ENCODE data around the gene WFDC1. TPM values are rescaled to one million over a fixed set of nuclear protein-coding genes. Genes with fewer than 3 reads are reported as not detected.

WFDC1 gene
- total RNA-seq, 2 donors from 2014 or later: 0.59 to 3.3 TPM

DNA sequence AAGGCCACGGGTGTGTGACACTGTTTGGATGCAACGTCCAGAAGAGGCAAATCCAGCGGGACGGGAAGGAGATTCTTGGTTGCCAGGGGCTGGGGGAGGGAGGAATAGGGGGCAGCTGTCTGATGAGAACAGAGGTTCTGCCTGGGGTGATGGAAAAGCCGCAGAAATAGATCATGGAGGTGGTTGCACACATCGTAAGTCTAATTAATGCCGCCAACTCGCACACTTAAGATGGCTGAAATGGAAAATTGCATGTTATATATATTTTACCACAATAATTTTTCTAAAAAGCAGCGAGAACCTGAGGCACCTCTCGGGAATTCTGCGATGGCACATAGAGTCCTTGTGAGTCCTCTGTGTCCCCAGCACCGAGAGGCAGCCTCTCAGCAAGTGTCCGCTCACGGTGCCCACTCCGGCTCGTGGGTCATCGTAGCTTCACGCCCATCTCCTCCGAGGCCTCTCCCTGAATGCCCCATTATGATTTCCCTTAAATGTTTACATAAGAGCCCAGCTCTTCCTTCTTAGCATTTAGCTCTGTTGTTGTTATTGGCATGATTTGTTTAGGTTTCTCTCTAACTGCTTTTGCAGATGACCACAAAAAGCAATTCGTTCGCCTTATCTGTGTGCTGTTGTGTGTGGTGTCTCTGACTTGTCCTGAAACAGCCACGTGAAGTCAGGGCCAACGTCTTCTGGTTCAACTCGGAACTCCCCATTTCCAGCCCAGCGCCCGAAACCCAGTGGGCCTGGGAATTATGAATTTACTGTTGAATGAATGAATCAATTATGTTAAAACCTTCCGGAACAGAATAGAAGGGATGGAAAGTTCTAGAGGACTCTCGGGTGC lies 7.7 kb downstream of the WFDC1 start:
- Histone ChIP-seq H3K27ac (peak overlapping the region; percentile 42 to 61), H3K9me3 (no peaks in the 10 kb centered on the region), H3K36me3 (no peaks in the 10 kb centered on the region), H3K4me3 (no peak overlapping the region), H3K4me1 (peaks cover 0 to 6% of the 10 kb centered on the region in 2 donors), H3K27me3 (no peaks in the 10 kb centered on the region)
- TF ChIP-seq CTCF (IDR thresholded peaks at IDR 0.05): no peak
- no peak for DNase-seq (ENCODE audit: low spot score)

- no peak for TF ChIP-seq CTCF (IDR thresholded peaks at IDR 0.05)
- Histone ChIP-seq H3K36me3 (no peaks in the 10 kb centered on the region), H3K27me3 (no peaks in the 10 kb centered on the region), H3K4me1 (peaks cover 0 to 6% of the 10 kb centered on the region in 2 donors), H3K27ac (peak overlapping the region; percentile 42 to 61), H3K9me3 (no peaks in the 10 kb centered on the region), H3K4me3 (no peak overlapping the region)
- DNase-seq (ENCODE audit: low spot score): no peak
These were observed 8.3 kb downstream of the WFDC1 start for GRCh38 chr16:84303023-84303422.

GRCh38 chr16:84303516-84303915 lies 8.8 kb downstream of the WFDC1 start:
- H3K36me3 ChIP-seq: no peaks in the 10 kb centered on the region
- no peaks in the 10 kb centered on the region for H3K9me3 ChIP-seq
- H3K27me3 ChIP-seq: no peaks in the 10 kb centered on the region
- no peak for DNase-seq (ENCODE audit: low spot score)
- TF ChIP-seq CTCF (IDR thresholded peaks at IDR 0.05): no peak
- peaks cover 0 to 6% of the 10 kb centered on the region in 2 donors for H3K4me1 ChIP-seq
- H3K27ac ChIP-seq: peak overlapping the region; percentile 42 to 61
- H3K4me3 ChIP-seq: no peak overlapping the region

DNA sequence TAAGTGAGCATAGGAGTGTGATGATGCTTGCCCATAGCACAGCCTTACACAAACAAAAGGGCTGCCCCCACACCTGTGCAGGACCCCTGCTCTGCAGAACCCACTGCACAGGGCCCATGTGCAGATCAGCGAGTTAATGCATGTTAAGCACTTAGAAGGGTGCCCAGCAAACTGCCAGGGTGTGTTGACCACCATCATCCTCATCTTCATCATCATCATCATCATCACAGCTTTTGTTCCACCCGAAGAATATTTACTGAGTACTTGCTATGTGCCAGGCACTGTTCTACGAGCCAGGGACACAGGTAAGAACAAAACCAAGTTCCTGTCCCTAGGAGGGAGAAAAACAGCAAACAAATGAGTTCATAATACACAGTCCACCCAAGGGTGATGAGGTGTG lies 11.9 kb downstream of the WFDC1 start:
- Histone ChIP-seq H3K4me3 (no peak overlapping the region), H3K9me3 (no peaks in the 10 kb centered on the region), H3K27ac (no peak overlapping the region), H3K36me3 (no peaks in the 10 kb centered on the region), H3K4me1 (peaks cover 0 to 6% of the 10 kb centered on the region in 2 donors), H3K27me3 (no peaks in the 10 kb centered on the region)
- DNase-seq (ENCODE audit: low spot score): no peak
- no peak for TF ChIP-seq CTCF (IDR thresholded peaks at IDR 0.05)

GRCh38 chr16:84307209-84307954 lies 12.7 kb downstream of the WFDC1 start:
- DNase-seq (ENCODE audit: low spot score): no peak
- Histone ChIP-seq H3K27me3 (peaks cover 0 to 3% of the 10 kb centered on the region in 2 donors), H3K4me3 (no peak overlapping the region)

More at GRCh38 chr16:84307209-84307954, 12.7 kb downstream of the WFDC1 start:
- no peak for TF ChIP-seq CTCF (IDR thresholded peaks at IDR 0.05)
- Histone ChIP-seq H3K27ac (no peak overlapping the region), H3K4me1 (peaks cover 0 to under 1% of the 10 kb centered on the region in 2 donors), H3K9me3 (no peaks in the 10 kb centered on the region), H3K36me3 (no peaks in the 10 kb centered on the region)
